ENCODE measurements around the gene FAAP20.

DNA sequence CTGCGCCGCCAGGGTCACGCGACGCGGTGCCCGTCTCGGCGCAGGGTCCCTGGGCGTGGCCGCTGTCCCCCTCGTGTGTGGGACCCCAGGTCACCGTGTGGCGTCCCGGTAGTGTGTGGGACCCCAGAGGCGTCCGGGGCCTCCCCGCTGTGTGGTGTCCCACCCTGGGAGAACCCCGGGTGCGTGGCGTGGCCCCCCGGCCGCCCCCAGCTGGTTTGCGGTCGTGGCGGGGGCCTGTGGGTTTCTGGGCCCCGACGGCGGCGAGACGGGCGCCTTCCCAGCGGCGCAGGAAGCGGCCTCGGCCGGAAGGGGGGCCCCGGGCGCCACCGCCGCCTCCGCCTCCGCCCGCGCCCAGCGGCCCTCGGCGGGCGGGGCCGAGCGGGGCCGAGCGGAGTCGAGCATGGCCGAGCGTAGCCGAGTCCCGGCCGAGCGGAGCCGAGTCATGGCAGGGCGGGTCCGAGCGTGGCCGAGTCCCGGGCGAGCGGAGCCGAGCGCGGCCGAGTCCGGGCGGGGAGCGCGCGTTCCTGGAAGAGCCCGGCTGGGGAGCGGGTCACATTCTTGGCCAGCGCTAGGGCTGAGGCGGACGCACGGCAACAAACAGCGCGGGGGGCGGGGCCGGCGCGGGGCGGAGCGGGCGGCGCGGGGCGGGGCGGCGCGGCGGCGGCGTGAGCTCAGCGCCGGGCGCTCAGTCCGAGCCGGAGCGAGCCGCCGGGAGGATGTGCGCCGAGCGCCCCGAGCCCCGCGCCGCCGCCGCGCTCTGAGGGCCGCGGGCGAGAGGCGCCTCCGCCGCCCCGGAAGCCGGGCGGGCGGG is 33.0 kb upstream of the FAAP20 start:
- TF ChIP-seq XRCC4 (IDR thresholded peaks at IDR 0.05; ENCODE audit: extremely low read depth, insufficient read depth, insufficient read length) (no peak), BRCA1 (IDR thresholded peaks at IDR 0.05) (no peak), BRCA1 (CRISPR knock-in tag; IDR thresholded peaks at IDR 0.05) (no peak), HDAC8 (tag; IDR thresholded peaks at IDR 0.05) (no peak)
